NCI-H1436 treated with DMSO at 0.1 percent for 48 hours (cell line): ENCODE data around the gene TLR4.

ENCODE experiments used
- DNase-seq: peaks from one replicate; lab custom pipeline; 2025; lab: John Stamatoyannopoulos, UW

TLR4 gene

GRCh38 chr9:117704024-117704575 lies at the start of gene TLR4:
Gene TLR4, plus strand, starts transcription at chr9:117704403. Its CDS starts 70 bp downstream, at chr9:117704473.
- DNase-seq: no peak

GRCh38 chr9:117656002-117656401 lies 48.2 kb upstream of the TLR4 start:
- DNase-seq: no peak

- DNase-seq: no peak
These were observed 41.6 kb upstream of the TLR4 start for GRCh38 chr9:117662651-117663050.

GRCh38 chr9:117664419-117664818 lies 39.8 kb upstream of the TLR4 start:
- DNase-seq: no peak

GRCh38 chr9:117665601-117666385 lies 38.4 kb upstream of the TLR4 start:
- no peak for DNase-seq

- DNase-seq: no peak
These were observed 32.7 kb upstream of the TLR4 start for GRCh38 chr9:117671468-117671867.

- no peak for DNase-seq
These were observed 31.8 kb upstream of the TLR4 start for GRCh38 chr9:117672369-117672768.

GRCh38 chr9:117677572-117677971 lies 26.6 kb upstream of the TLR4 start:
- DNase-seq: no peak

GRCh38 chr9:117678871-117679270 lies 25.3 kb upstream of the TLR4 start:
- DNase-seq: no peak

GRCh38 chr9:117679416-117679815 lies 24.8 kb upstream of the TLR4 start:
- no peak for DNase-seq

GRCh38 chr9:117681888-117682287 lies 22.3 kb upstream of the TLR4 start:
- DNase-seq: no peak

- DNase-seq: no peak
These were observed 21.1 kb upstream of the TLR4 start for GRCh38 chr9:117682955-117683710.

GRCh38 chr9:117687532-117687931 lies 16.7 kb upstream of the TLR4 start:
- DNase-seq: no peak

- no peak for DNase-seq
These were observed 12.8 kb upstream of the TLR4 start for GRCh38 chr9:117691367-117691766.

GRCh38 chr9:117696154-117696553 lies 8.0 kb upstream of the TLR4 start:
- no peak for DNase-seq

- no peak for DNase-seq
These were observed 7.2 kb upstream of the TLR4 start for GRCh38 chr9:117697046-117697445.

- no peak for DNase-seq
These were observed 666 bp upstream of the TLR4 start for GRCh38 chr9:117703537-117703936.

- no peak for DNase-seq
These were observed 394 bp downstream of the TLR4 start for GRCh38 chr9:117704597-117704996.

GRCh38 chr9:117705386-117705785 lies 1.2 kb downstream of the TLR4 start:
- DNase-seq: no peak

- no peak for DNase-seq
These were observed 2.4 kb downstream of the TLR4 start for GRCh38 chr9:117706421-117707116.

- no peak for DNase-seq
These were observed 3.4 kb downstream of the TLR4 start for GRCh38 chr9:117707561-117707960.

GRCh38 chr9:117709936-117710335 lies 5.7 kb downstream of the TLR4 start:
- DNase-seq: no peak
